ENCODE results near the gene KSR1.
"Not testable (repeated sequence)": the region's sequence is repeated elsewhere in the genome, so short reads cannot be mapped to it uniquely, and the experiment has no call there.

The KSR1 gene

GRCh38 chr17:27669136-27669535, 212.9 kb downstream of the KSR1 start:
- DNase-seq, result no peak

GRCh38 chr17:27669850-27670249, 213.6 kb downstream of the KSR1 start:
- no peak for DNase-seq

- DNase-seq, result no peak
Observed at GRCh38 chr17:27670791-27671590, 214.7 kb downstream of the KSR1 start.

GRCh38 chr17:27671591-27671910, 215.3 kb downstream of the KSR1 start:
- DNase-seq, result no peak

- not testable (repeated sequence) for DNase-seq
Observed at GRCh38 chr17:27671977-27672480, 215.8 kb downstream of the KSR1 start.

- no peak for DNase-seq
Observed at GRCh38 chr17:27674335-27674734, 218.1 kb downstream of the KSR1 start.
